NCI-H748 treated with DMSO at 0.1 percent for 48 hours (cell line): Measurements from ENCODE around the gene RHBDD3.

Experiments used
- DNase-seq: peaks from one replicate; lab custom pipeline; 2025; lab: John Stamatoyannopoulos, UW

Gene RHBDD3

GRCh38 chr22:29267858-29268510, at the start of gene RHBDD3, which contains the start of gene EWSR1:
TSS of gene RHBDD3 (minus strand) at chr22:29267981. CDS start at chr22:29265626, 2,355 bp downstream.
TSS of gene EWSR1 (plus strand) at chr22:29268268. CDS start at chr22:29268337, 69 bp downstream.
- peak; percentile 61 for DNase-seq

DNA sequence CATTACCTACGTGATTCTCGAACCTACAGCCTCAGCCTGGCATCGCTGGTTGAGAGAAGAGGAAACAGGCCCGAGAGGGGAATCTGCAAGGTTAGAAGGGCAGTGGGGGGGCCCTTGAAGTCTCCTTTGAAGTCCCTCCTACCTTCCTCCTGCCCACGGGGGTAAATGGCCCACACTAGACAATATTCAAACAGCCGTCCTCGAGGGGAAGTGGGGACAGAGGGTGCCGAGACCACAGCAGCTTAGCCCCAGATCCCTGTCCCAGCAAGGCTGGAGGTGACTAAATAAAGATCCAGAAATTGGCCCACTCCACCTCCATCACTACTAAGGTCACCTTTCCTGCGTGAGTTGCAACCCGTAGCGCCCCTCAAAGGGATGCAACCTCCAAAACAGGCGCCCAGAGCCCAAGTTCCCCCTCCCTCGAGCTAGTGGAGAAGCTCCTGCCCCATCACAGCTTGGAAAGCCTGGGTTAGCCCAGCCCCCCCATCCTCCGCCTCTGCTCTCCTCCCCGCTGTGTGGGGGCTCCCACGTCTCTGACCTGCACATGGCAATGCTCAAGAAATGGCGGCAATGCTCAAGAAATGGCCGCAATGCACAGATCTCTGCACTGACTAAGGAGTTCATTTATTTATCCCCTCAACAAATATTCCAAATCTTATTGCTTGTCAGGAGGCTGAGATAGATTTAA, 48.5 kb upstream of the RHBDD3 start:
- no peak for DNase-seq

DNA sequence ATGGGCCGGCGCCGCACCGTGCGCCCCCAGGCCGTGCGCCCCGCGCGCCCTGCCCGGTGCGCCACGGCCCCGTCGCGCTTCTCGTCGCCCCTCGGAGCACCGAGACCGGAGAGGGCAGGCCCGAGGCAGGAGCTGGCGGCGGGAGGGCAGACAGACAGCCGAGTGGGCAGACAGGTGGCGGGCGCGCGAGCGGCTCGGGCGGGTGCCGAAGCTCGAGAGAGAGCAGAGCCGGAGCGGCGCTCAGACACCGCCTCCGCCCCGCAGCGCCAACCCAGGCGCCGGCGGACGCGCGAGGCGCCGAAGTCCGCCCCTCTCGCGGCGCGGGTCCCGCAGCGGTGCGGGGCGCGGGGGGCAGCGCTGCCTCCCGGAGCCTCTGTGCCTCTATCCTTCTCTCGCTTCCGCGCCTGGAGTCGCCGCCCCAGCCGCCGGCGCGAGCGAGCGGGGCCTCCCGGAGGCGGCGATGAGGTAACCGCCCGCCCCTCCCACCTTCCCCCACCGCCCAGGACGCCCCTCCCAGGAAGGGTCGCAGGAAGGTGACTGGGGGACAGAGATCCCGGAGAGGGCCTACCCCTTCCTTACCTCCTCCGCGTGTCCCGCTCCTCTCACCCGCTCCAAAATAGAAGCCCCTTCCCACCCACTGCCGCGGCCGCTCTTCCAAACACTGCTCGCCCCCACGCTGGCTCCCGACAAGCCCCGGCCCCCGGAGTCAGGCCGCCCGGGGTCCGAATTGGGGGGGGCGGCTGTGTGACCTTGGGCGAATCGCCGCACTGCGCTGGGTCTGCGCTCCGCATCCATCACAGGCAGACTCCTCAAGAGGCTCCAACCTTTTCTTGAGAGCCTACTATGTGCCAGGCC, 47.7 kb upstream of the RHBDD3 start, which contains the start of gene RASL10A:
RASL10A (minus strand) TSS at position 412 of the 855 bp plus-strand sequence. CDS start 451 bp downstream, outside the sequence.
- no peak for DNase-seq

DNA sequence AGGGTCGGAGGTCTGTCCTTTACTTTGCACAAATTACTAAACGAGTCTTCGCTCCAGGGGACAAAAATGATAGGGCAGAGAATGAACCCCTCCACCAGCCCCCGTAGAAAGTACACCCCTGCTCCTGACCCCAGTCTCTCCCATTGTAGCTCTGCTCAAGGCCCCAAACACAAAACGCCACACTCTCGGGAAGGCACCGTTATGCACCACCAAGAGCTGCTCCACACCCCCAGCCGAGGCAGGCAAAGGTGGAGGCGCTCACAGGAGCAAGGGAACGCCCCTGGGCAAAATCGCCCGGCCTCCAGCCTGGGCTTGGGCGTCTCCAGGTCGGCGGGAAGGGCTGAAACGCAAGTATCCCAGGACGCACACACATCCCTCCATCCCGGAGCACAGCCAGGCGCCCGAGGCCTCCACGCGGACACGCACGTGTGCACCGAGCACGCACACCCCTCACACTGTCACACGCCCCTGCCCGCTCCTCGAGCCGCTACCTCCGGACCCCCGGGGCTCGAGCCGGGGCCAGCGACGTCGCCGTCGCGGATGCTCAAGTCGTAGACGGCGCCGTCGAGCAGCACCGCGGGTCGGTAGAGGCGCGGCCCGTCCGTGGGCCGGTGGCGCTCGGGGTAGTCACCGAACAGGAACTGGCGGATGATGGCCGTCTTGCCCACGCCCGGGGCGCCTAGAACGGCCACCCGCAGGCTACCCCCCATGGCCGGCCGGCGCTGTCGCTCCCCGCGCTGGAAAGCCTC, 46.9 kb upstream of the RHBDD3 start:
- DNase-seq = no peak

DNA sequence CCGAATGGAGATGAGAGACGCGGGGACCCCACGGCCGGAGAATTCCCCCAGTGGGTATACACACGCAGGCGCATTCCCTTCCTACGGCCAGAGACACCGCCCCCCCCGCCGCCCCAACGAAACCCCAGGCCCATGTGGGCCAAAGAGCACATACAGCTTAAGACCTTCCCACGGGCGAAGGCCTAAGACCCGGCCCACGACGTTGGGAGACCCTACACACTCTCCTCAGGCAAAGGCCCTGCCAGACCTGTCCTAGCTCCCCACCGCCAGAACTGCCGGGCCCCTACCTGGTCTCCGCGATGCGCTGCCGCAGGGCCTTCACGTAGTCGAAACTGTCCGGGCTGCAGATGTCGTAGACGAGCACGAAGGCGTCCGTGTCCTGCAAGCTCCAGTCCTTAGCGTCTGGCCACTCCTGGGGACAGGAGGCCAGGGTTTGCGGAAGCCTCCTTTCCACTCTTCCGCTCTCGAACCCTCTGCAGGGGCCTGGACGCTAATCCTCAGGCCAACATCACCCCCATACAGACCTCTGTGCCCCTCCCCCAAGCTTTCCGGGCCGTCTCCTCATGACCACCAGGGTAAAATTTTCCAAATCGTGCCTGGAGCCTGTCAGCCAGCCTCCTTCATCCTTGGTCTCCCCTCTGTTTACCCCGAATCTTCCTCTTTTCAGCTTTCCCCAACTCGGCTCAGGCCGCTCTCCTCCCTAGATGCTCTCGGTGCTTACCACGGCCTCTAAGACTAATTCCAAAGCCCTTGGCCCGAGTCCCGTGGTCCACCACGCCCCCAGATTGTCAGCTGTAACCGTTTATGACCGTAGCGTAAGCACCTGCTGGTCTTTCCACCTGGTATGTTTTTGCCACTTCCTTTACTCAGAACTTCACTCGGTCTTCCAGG, 46.0 kb upstream of the RHBDD3 start:
- no peak for DNase-seq

- DNase-seq = no peak
Measured at GRCh38 chr22:29313126-29313575, 45.4 kb upstream of the RHBDD3 start.

DNA sequence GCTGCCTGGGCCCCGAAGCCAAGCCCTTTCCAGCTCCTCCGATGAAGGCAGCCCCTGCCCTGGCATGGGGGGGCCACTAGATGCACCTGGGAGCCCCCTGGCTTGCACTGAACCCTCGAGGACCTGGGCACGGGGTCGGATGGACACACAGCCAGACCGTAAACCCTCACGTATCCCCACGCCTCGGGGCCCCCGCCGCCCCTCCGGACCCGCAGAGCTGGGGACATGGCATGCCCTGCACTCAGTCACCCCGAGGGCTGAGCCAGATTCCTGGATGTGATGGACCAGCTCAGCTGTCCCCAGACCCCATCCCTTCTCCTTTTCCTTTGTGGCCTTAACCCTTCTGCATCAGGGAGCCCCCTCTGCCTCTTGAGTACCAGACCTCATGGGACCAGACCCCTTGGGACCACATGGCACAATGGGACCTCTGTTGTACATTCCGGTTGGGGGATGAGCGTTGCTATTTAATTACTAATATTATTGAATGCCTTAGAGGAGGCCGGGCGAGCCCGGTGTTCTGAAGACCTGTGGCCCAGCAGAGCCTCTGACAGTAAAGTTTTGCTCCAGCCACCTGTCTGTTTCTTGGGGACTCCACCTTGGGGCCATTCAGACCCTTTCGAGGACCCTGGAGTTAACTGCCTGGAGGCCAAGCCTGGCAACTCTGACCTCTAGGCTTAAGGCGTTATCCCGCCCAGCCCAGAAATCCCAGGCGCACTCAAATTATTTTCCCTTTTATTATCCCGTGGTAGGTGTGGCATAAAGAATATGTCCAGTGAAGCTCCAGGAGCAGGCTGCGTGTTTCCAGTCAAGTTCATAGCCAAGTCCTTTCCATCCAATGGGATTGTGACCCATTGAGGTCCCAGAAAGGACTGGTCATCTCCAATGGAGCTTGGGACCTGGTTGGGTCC, 44.7 kb upstream of the RHBDD3 start:
- DNase-seq = no peak

DNA sequence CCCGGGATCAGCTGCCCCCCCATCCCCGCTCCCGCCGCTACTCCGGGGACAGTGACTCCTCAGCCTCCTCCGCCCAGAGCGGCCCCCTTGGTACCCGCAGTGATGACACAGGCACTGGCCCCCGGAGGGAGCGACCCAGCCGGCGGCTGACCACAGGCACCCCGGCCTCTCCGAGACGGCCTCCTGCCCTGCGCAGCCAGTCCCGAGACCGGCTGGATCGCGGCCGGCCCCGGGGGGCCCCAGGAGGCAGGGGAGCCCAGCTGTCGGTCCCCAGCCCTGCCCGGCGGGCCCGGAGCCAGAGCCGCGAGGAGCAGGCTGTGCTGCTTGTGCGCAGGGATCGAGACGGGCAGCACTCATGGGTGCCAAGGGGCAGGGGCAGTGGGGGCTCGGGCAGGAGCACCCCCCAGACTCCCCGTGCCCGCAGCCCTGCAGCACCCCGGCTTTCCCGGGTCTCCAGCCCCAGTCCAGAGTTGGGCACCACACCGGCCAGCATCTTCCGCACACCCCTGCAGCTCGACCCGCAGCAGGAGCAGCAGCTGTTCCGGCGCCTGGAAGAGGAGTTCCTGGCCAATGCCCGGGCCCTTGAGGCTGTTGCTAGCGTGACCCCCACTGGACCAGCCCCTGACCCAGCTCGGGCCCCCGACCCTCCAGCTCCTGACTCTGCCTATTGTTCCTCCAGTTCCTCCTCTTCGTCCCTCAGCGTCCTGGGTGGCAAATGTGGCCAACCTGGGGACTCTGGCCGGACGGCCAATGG, 43.9 kb upstream of the RHBDD3 start:
- no peak for DNase-seq

DNA sequence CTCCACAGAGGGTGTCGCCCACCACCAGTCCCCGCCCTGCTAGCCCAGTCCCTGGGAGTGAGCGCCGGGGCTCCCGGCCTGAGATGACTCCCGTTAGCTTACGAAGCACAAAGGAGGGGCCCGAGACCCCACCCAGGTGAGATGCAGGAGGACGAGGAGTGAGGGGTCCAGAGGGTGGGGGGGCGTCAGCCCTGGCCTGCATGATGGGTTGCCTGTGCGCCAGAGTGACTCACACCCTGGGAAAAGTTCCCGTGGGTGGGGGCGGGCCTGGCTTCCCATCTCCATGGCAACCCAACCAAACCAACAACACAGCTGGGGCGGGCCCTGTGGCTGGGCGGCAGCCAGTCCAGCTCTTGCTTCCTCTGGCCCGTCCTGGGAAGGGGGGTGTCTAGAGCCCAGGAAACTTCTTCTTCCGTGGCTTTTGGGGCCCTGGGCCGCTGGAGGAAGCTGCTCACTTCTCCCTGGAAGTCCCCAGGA, 43.1 kb upstream of the RHBDD3 start:
- DNase-seq = peak; percentile 27

- DNase-seq = no peak
Measured at GRCh38 chr22:29310065-29310862, 42.5 kb upstream of the RHBDD3 start.

GRCh38 chr22:29309332-29310064, 41.7 kb upstream of the RHBDD3 start:
- DNase-seq = no peak

DNA sequence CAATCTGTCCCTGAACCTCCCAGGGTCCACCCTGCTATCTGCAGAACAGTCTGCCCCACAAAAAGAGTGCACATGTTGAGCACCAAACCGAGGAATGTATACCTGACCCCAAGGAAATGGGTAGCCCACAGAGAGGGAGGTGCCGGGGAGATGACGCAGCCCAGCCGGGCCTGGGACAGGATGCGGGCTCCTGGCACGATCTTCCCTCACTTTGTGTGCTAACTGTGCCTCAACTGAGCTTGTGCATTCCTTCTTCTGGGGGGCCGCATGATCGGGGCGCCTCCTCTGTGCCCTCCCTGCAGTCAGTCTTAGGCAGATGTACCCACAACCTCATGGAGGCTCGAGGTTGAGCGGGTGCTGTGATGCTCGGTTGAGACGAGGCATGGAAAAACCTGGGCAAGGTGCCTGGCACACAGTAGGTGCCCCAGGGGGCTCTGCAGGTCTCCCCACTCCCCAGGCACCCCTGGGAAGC, 41.0 kb upstream of the RHBDD3 start:
- DNase-seq = no peak

- no peak for DNase-seq
Measured at GRCh38 chr22:29308148-29308790, 40.5 kb upstream of the RHBDD3 start.

DNA sequence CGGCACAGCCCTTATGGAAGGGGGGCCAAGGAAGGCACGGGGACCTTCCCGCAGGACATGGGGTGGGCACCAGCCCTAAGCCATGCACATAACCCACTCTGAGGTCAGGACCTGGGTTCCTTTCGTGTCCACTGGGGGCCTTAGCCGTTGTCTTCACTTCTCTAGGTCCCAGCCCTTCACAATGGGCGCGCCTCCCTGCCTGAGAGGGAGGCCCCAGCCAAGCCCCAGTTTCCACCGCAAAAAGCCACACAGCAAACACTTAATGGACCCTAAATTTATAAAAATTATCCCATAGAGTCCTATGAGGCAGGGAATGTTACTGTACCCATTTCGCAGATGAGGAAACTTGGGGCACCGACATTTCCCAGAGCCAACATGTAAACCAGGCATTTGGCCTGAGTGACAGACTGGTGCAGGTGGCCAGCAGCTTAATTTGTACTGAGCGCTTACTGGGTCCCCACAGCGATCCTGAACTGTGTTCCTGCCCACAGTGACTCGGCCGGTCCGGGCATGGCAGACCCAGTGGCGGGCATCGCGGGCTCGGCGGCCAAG, 39.9 kb upstream of the RHBDD3 start:
- no peak for DNase-seq

GRCh38 chr22:29306835-29307595, 39.2 kb upstream of the RHBDD3 start:
- DNase-seq = peak; percentile 44
